ENCODE measurements around the gene GPR87.
A peak's percentile ranks its signal among the peaks of the same experiment; 100 is the strongest.

GPR87 gene

GRCh38 chr3:151265866-151266265 is 50.8 kb downstream of the GPR87 start:
- ATAC-seq (replicated peaks) (peak; percentile 40), DNase-seq (no peak)
- Mint-ChIP-seq H3K4me1 (ENCODE audit: low read depth in 2 of 2) (peaks cover 5 to 9% of the 10 kb centered on the region in 2 donors), H3K36me3 (ENCODE audit: insufficient read depth) (peaks cover 9% of the 10 kb centered on the region), H3K27me3 (peaks cover 3 to 9% of the 10 kb centered on the region in 2 donors), H3K9me3 (no peaks in the 10 kb centered on the region), H3K4me3 (no peak overlapping the region), H3K27ac (peak overlapping the region in 1 of 2 donors; percentile 49)

- H3K4me3 Mint-ChIP-seq, result no peak overlapping the region
- peak overlapping the region in 1 of 2 donors; percentile 49 for H3K27ac Mint-ChIP-seq
- DNase-seq (no peak), ATAC-seq (replicated peaks) (no peak)
- peaks cover 10 to 12% of the 10 kb centered on the region in 2 donors for H3K27me3 Mint-ChIP-seq
- H3K4me1 Mint-ChIP-seq (ENCODE audit: low read depth in 2 of 2), result peaks cover 5 to 9% of the 10 kb centered on the region in 2 donors
- H3K36me3 Mint-ChIP-seq (ENCODE audit: insufficient read depth), result peaks cover 9% of the 10 kb centered on the region
- no peaks in the 10 kb centered on the region for H3K9me3 Mint-ChIP-seq
Measured at GRCh38 chr3:151265166-151265565, 51.5 kb downstream of the GPR87 start.

GRCh38 chr3:151264605-151265004 is 52.0 kb downstream of the GPR87 start:
- Mint-ChIP-seq H3K27me3 (peaks cover 16% of the 10 kb centered on the region in 2 donors), H3K36me3 (ENCODE audit: insufficient read depth) (peaks cover 9% of the 10 kb centered on the region), H3K27ac (no peak overlapping the region), H3K9me3 (no peaks in the 10 kb centered on the region), H3K4me1 (ENCODE audit: low read depth in 2 of 2) (peaks cover 3 to 9% of the 10 kb centered on the region in 2 donors), H3K4me3 (no peak overlapping the region)
- no peak for ATAC-seq (replicated peaks)
- no peak for DNase-seq

GRCh38 chr3:151262871-151263525 is 53.6 kb downstream of the GPR87 start:
- no peak for ATAC-seq (replicated peaks)
- H3K27me3 Mint-ChIP-seq, result peaks cover 18 to 20% of the 10 kb centered on the region in 2 donors
- H3K4me1 Mint-ChIP-seq (ENCODE audit: low read depth in 2 of 2), result no peaks in the 10 kb centered on the region
- no peak overlapping the region for H3K27ac Mint-ChIP-seq
- no peaks in the 10 kb centered on the region for H3K9me3 Mint-ChIP-seq
- DNase-seq, result no peak
- H3K4me3 Mint-ChIP-seq, result no peak overlapping the region
- H3K36me3 Mint-ChIP-seq (ENCODE audit: insufficient read depth), result peaks cover 3% of the 10 kb centered on the region

GRCh38 chr3:151259664-151260063 is 57.0 kb downstream of the GPR87 start:
- DNase-seq (no peak), ATAC-seq (replicated peaks) (no peak)
- Mint-ChIP-seq H3K36me3 (ENCODE audit: insufficient read depth) (peaks cover 3% of the 10 kb centered on the region), H3K4me1 (ENCODE audit: low read depth in 2 of 2) (no peaks in the 10 kb centered on the region), H3K27me3 (peaks cover 18 to 26% of the 10 kb centered on the region in 2 donors), H3K9me3 (no peaks in the 10 kb centered on the region), H3K27ac (no peak overlapping the region), H3K4me3 (no peak overlapping the region)

DNA sequence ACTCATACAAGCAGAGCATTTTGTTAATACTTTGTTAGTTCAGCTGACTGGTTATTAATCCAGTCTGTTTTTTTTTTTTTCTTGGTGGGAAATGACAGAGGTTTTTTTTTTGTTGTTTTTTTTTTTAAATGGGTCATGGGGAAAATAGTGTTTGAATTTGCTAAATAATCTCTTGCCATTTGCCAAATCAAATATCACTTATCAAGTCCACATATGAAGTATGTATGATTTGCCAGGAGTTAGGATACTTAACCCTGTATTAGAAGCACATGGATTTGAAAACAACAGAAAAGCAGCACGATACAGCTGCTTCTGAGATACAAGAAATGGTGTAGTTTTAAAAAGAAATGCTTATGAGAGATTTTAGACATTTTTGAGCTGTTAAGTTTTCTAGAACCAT is 59.9 kb downstream of the GPR87 start:
- DNase-seq (no peak), ATAC-seq (replicated peaks) (no peak)
- Mint-ChIP-seq H3K4me1 (ENCODE audit: low read depth in 2 of 2) (no peaks in the 10 kb centered on the region), H3K36me3 (ENCODE audit: insufficient read depth) (peaks cover 3% of the 10 kb centered on the region), H3K9me3 (no peaks in the 10 kb centered on the region), H3K27me3 (peaks cover 18 to 24% of the 10 kb centered on the region in 2 donors), H3K27ac (no peak overlapping the region), H3K4me3 (no peak overlapping the region)

GRCh38 chr3:151248772-151249337 is 67.8 kb downstream of the GPR87 start:
- no peak for DNase-seq
- Mint-ChIP-seq H3K27ac (no peak overlapping the region), H3K36me3 (ENCODE audit: insufficient read depth) (no peaks in the 10 kb centered on the region), H3K9me3 (no peaks in the 10 kb centered on the region), H3K4me1 (ENCODE audit: low read depth in 2 of 2) (no peaks in the 10 kb centered on the region), H3K4me3 (no peak overlapping the region), H3K27me3 (peaks cover 8 to 15% of the 10 kb centered on the region in 2 donors)
- no peak for ATAC-seq (replicated peaks)
